ENCODE measurements around the gene MYO1E. TPM values are rescaled to one million over a fixed set of nuclear protein-coding genes. Genes with fewer than 3 reads are reported as not detected.

MYO1E gene
- total RNA-seq, 2 experiments from 2014 or later: 1.5 to 26.5 TPM

GRCh38 chr15:59221511-59222505 is 150.9 kb downstream of the MYO1E start:
- no peak overlapping the region for H3K4me2 ChIP-seq (ENCODE audit: low read length)

GRCh38 chr15:59218710-59219109 is 154.0 kb downstream of the MYO1E start:
- Histone ChIP-seq H3K36me3 (ENCODE audit: insufficient read depth, low read length) (no peaks in the 10 kb centered on the region), H3K4me3 (ENCODE audit: low read depth, low read length, poor library complexity, severe bottlenecking) (no peak overlapping the region), H3K9me2 (ENCODE audit: insufficient read depth, low read length) (no peaks in the 10 kb centered on the region), H4K20me1 (ENCODE audit: insufficient read depth, low read length) (no peaks in the 10 kb centered on the region), H3K79me2 (ENCODE audit: insufficient read depth, low read depth, low read length) (no peaks in the 10 kb centered on the region), H2AFZ (ENCODE audit: low read length) (no peak overlapping the region), H3K4me1 (ENCODE audit: insufficient read depth, low read length, poor library complexity, severe bottlenecking) (no peaks in the 10 kb centered on the region), H3K9me3 (ENCODE audit: low read length) (no peaks in the 10 kb centered on the region), H3K4me2 (ENCODE audit: low read length) (no peak overlapping the region), H3K27ac (ENCODE audit: low read depth, low read length, poor library complexity, severe bottlenecking) (no peak overlapping the region)
- BruUV-seq (replicated peaks): no TSS peak
- CTCF ChIA-PET (ENCODE audit: unreplicated experiment): no interaction called here
- intact Hi-C loops (cut with micrococcal nuclease; ENCODE audit: unreplicated experiment): no loop called here
- DNase-seq (ENCODE audit: low spot score): no peak
- TF ChIP-seq EZH2phosphoT487 (IDR thresholded peaks at IDR 0.05; ENCODE audit: borderline replicate concordance, low read depth, low read length) (no peak), CTCF (conservative IDR thresholded peaks at IDR 0.05; ENCODE audit: low read length) (no peak)
- POLR2A ChIA-PET: no interaction called here

More at GRCh38 chr15:59221511-59222505, 150.9 kb downstream of the MYO1E start:
- no peak for DNase-seq (ENCODE audit: low spot score)
- Histone ChIP-seq H3K9me2 (ENCODE audit: insufficient read depth, low read length) (no peaks in the 10 kb centered on the region), H3K27ac (ENCODE audit: low read depth, low read length, poor library complexity, severe bottlenecking) (no peak overlapping the region), H3K4me3 (ENCODE audit: low read depth, low read length, poor library complexity, severe bottlenecking) (no peak overlapping the region), H3K79me2 (ENCODE audit: insufficient read depth, low read depth, low read length) (no peaks in the 10 kb centered on the region), H3K9me3 (ENCODE audit: low read length) (no peaks in the 10 kb centered on the region), H2AFZ (ENCODE audit: low read length) (no peak overlapping the region), H4K20me1 (ENCODE audit: insufficient read depth, low read length) (no peaks in the 10 kb centered on the region), H3K4me1 (ENCODE audit: insufficient read depth, low read length, poor library complexity, severe bottlenecking) (no peaks in the 10 kb centered on the region), H3K36me3 (ENCODE audit: insufficient read depth, low read length) (no peaks in the 10 kb centered on the region)
- intact Hi-C loops (cut with micrococcal nuclease; ENCODE audit: unreplicated experiment): no loop called here
- TF ChIP-seq EZH2phosphoT487 (IDR thresholded peaks at IDR 0.05; ENCODE audit: borderline replicate concordance, low read depth, low read length) (no peak), CTCF (conservative IDR thresholded peaks at IDR 0.05; ENCODE audit: low read length) (no peak)
- BruUV-seq (replicated peaks): no TSS peak
- ChIA-PET POLR2A (interaction anchor here (0.8 kb wide), 1 partner anchor 26 kb away, joined by 3 read pairs; no protein-coding TSS in a partner anchor), CTCF (ENCODE audit: unreplicated experiment) (no interaction called here)

All from OCI-LY7 (cell line).